Ovary (tissue), 3 donors: ENCODE results near the gene PARD3.

Experiments
- CTCF ChIP-seq, 3 donors: fragments of 450-650 bp in 2 of 3; fragments of 200-600 bp in 1 of 3; IDR thresholded peaks; one replicate each; pipeline versions ENCODE4 v1.5.1 to v1.8.0; 2016 to 2022; ENCODE audit warnings: antibody characterized with exemption in 3 of 3, mild to moderate bottlenecking in 1 of 3
- EP300 ChIP-seq: sonication (generic); formaldehyde crosslinking; IDR thresholded peaks from one replicate; pipeline ENCODE4 v1.6.1; 2017; ENCODE audit warnings: antibody characterized with exemption
- donor health status: DM: no; HTN: no; CAD: no.

- TF ChIP-seq EP300 (no peak), CTCF (IDR thresholded peaks at IDR 0.05) (no peak)
These were observed 52.3 kb downstream of the PARD3 start for GRCh38 chr10:34762603-34763299.
